Mesenchymal stem cell (in vitro differentiated cells and primary cell): Measurements from ENCODE around the gene ALK.
A peak's percentile ranks its signal among the peaks of the same experiment; 100 is the strongest.

Experiments used
- DNase-seq: peaks from one replicate; pipeline ENCODE4 v3.0.0-alpha.2; 2013
- H2AFZ ChIP-seq: one replicate; pipeline ENCODE4 v1.6.1; 2013; ENCODE audit warnings: low read depth, mild to moderate bottlenecking, control low read depth, inconsistent platforms, low read length, moderate library complexity
- H2AK5ac ChIP-seq: 2 replicates; pipeline ENCODE4 v1.6.1; 2013; ENCODE audit warnings: low read length, moderate library complexity, mild to moderate bottlenecking, inconsistent platforms; ENCODE audit not compliant: severe bottlenecking
- H2BK120ac ChIP-seq: one replicate; pipeline ENCODE4 v1.6.1; 2013; ENCODE audit warnings: low read depth, mild to moderate bottlenecking, inconsistent platforms, low read length, moderate library complexity
- H2BK12ac ChIP-seq, 2 experiments: one replicate each; pipeline ENCODE4 v1.6.1; 2013; ENCODE audit warnings: inconsistent platforms in 2 of 2, low read length in 2 of 2, mild to moderate bottlenecking in 2 of 2, moderate library complexity in 2 of 2, control low read depth in 1 of 2
- H2BK15ac ChIP-seq: one replicate; pipeline ENCODE4 v1.6.1; 2013; ENCODE audit warnings: mild to moderate bottlenecking, low read depth, inconsistent platforms; ENCODE audit not compliant: poor library complexity, severe bottlenecking
- H2BK5ac ChIP-seq: 2 replicates; pipeline ENCODE4 v1.6.1; 2013; ENCODE audit warnings: low read depth, mild to moderate bottlenecking, low read length, control low read depth, inconsistent platforms; ENCODE audit not compliant: poor library complexity, severe bottlenecking
- H3K14ac ChIP-seq, 2 experiments: one replicate each; pipeline ENCODE4 v1.6.1; 2013; ENCODE audit warnings: inconsistent platforms in 2 of 2, low read length in 2 of 2, control low read depth in 1 of 2, mild to moderate bottlenecking in 1 of 2, moderate library complexity in 1 of 2
- H3K18ac ChIP-seq, 2 experiments: one replicate each; pipeline ENCODE4 v1.6.1; 2013; ENCODE audit warnings: inconsistent platforms in 2 of 2, low read length in 2 of 2, control low read depth in 1 of 2, low read depth in 1 of 2, mild to moderate bottlenecking in 1 of 2
- H3K23ac ChIP-seq, 2 experiments: one replicate each; pipeline ENCODE4 v1.6.1; 2013; ENCODE audit warnings: inconsistent platforms in 2 of 2, low read length in 2 of 2, mild to moderate bottlenecking in 2 of 2, moderate library complexity in 2 of 2, control low read depth in 1 of 2
- H3K27ac ChIP-seq: 2 replicates; pipeline ENCODE4 v1.5.1; 2013; ENCODE audit warnings: mild to moderate bottlenecking, moderate library complexity, low read length, control low read depth, inconsistent platforms; ENCODE audit not compliant: poor library complexity, severe bottlenecking
- H3K27me3 ChIP-seq, 2 experiments: 2 replicates each; pipeline versions ENCODE4 v1.6.1 to v1.7.0; 2013; ENCODE audit warnings: low read length in 2 of 2, mild to moderate bottlenecking in 2 of 2, moderate library complexity in 2 of 2, control low read depth in 1 of 2, inconsistent platforms in 1 of 2; ENCODE audit not compliant: control insufficient read depth in 1 of 2, insufficient read depth in 1 of 2
- H3K36me3 ChIP-seq, 2 experiments: 2 replicates each; pipeline versions ENCODE4 v1.6.1 to v1.7.0; 2013; ENCODE audit warnings: low read length in 2 of 2, control low read depth in 1 of 2, inconsistent platforms in 1 of 2, low read depth in 1 of 2, mild to moderate bottlenecking in 1 of 2; ENCODE audit not compliant: insufficient read depth in 2 of 2, control insufficient read depth in 1 of 2
- H3K4ac ChIP-seq, 2 experiments: one replicate each; pipeline ENCODE4 v1.6.1; 2013; ENCODE audit warnings: inconsistent platforms in 2 of 2, low read length in 2 of 2, mild to moderate bottlenecking in 2 of 2, moderate library complexity in 2 of 2, control low read depth in 1 of 2, low read depth in 1 of 2
- H3K4me1 ChIP-seq: 2 replicates; pipeline ENCODE4 v1.6.1; 2013; ENCODE audit warnings: low read depth, low read length, control low read depth; ENCODE audit not compliant: control insufficient read depth, insufficient read depth
- H3K4me2 ChIP-seq: 2 replicates; pipeline ENCODE4 v1.6.1; 2013; ENCODE audit warnings: low read length, mild to moderate bottlenecking, inconsistent platforms; ENCODE audit not compliant: poor library complexity, severe bottlenecking
- H3K4me3 ChIP-seq, 2 experiments: 2 replicates each; pipeline versions ENCODE4 v1.5.1 to v1.7.0; 2013; ENCODE audit warnings: low read length in 2 of 2, mild to moderate bottlenecking in 2 of 2, control low read depth in 1 of 2, low read depth in 1 of 2; ENCODE audit not compliant: insufficient read depth in 1 of 2
- H3K79me1 ChIP-seq: replicated peaks from 2 replicates; pipeline ENCODE4 v1.6.1; 2013; ENCODE audit warnings: mild to moderate bottlenecking, control low read depth, low read length, inconsistent platforms; ENCODE audit not compliant: poor library complexity, severe bottlenecking
- H3K9ac ChIP-seq: 2 replicates; pipeline ENCODE4 v1.7.0; 2013; ENCODE audit warnings: mild to moderate bottlenecking, low read length, moderate library complexity
- H3K9me3 ChIP-seq: 2 replicates; pipeline ENCODE4 v1.7.0; 2013; ENCODE audit warnings: mild to moderate bottlenecking, low read length; ENCODE audit not compliant: control insufficient read depth
- H4K8ac ChIP-seq: one replicate; pipeline ENCODE4 v1.6.1; 2013; ENCODE audit warnings: inconsistent platforms, mild to moderate bottlenecking, low read length, moderate library complexity
- H4K91ac ChIP-seq: one replicate; pipeline ENCODE4 v1.6.1; 2013; ENCODE audit warnings: mild to moderate bottlenecking, low read length, inconsistent platforms
- WGBS: methylation state at CpG from one replicate; pipeline ENCODE4 v1.1.7; 2013; ENCODE audit warnings: mixed read lengths; 5-methylcytosine and 5-hydroxymethylcytosine counted together

ALK gene

DNA sequence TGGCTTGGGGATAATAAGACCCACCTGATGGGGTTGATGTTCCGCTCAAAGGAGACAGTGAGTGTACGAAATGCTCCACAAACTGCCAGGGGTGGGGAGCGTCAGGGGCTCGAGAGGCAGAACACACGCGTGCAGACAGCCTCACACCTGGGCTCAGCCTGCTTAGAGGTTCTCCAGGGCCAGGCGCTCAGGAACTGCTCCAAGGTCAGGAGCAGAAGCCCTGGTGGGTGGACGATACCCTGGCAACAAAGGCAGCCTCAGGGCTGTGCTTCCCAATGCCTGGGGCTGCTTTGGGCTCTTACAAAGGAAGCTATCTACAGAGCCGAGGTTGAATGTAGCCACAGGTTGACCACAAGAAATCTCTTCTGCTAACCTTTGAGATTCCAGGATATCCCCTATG is 691.7 kb downstream of the ALK start:
- H2BK12ac ChIP-seq: no peak overlapping the region
- no peak overlapping the region for H3K4me2 ChIP-seq
- H3K27me3 ChIP-seq: peaks cover 41 to 56% of the 10 kb centered on the region in 2 experiments
- H3K36me3 ChIP-seq: no peaks in the 10 kb centered on the region
- H3K79me1 ChIP-seq: no peaks in the 10 kb centered on the region
- no peaks in the 10 kb centered on the region for H3K9me3 ChIP-seq
- H4K91ac ChIP-seq: no peak overlapping the region
- peaks cover 6% of the 10 kb centered on the region for H3K4me1 ChIP-seq
- H2AFZ ChIP-seq: no peak overlapping the region
- H2BK120ac ChIP-seq: no peak overlapping the region
- H2AK5ac ChIP-seq: no peak overlapping the region
- DNase-seq: no peak
- no peak overlapping the region for H3K14ac ChIP-seq
- no peak overlapping the region for H3K4me3 ChIP-seq
- no peak overlapping the region for H3K9ac ChIP-seq
- H4K8ac ChIP-seq: no peak overlapping the region
- H3K18ac ChIP-seq: no peak overlapping the region
- H3K23ac ChIP-seq: no peak overlapping the region
- H2BK5ac ChIP-seq: no peak overlapping the region
- H3K4ac ChIP-seq: no peak overlapping the region
- H2BK15ac ChIP-seq: no peak overlapping the region
- WGBS: 88% methylated on average over 9 of the region's 9 CpGs
- H3K27ac ChIP-seq: no peak overlapping the region

- no peak overlapping the region for H3K4me2 ChIP-seq
- H3K9ac ChIP-seq: no peak overlapping the region
- no peak overlapping the region for H3K27ac ChIP-seq
- no peaks in the 10 kb centered on the region for H3K79me1 ChIP-seq
- peaks cover 42 to 51% of the 10 kb centered on the region in 2 experiments for H3K27me3 ChIP-seq
- no peak overlapping the region for H3K4me3 ChIP-seq
- no peak overlapping the region for H4K8ac ChIP-seq
- no peak overlapping the region for H2BK15ac ChIP-seq
- no peaks in the 10 kb centered on the region for H3K36me3 ChIP-seq
- 88% methylated on average over 9 of the region's 9 CpGs for WGBS
- H2AK5ac ChIP-seq: no peak overlapping the region
- no peaks in the 10 kb centered on the region for H3K9me3 ChIP-seq
- H2BK12ac ChIP-seq: no peak overlapping the region
- no peak overlapping the region for H2BK5ac ChIP-seq
- H3K23ac ChIP-seq: no peak overlapping the region
- no peak for DNase-seq
- no peak overlapping the region for H4K91ac ChIP-seq
- peaks cover 7% of the 10 kb centered on the region for H3K4me1 ChIP-seq
- H3K14ac ChIP-seq: no peak overlapping the region
- no peak overlapping the region for H3K4ac ChIP-seq
- no peak overlapping the region for H3K18ac ChIP-seq
- no peak overlapping the region for H2BK120ac ChIP-seq
- no peak overlapping the region for H2AFZ ChIP-seq
Measured at GRCh38 chr2:29228947-29229346, 692.4 kb downstream of the ALK start.

GRCh38 chr2:29227935-29228675 is 693.3 kb downstream of the ALK start:
- H2AK5ac ChIP-seq: no peak overlapping the region
- H3K27ac ChIP-seq: no peak overlapping the region
- peaks cover 12% of the 10 kb centered on the region for H3K4me1 ChIP-seq
- no peak for DNase-seq
- H2AFZ ChIP-seq: no peak overlapping the region
- H3K36me3 ChIP-seq: no peaks in the 10 kb centered on the region
- H4K8ac ChIP-seq: peak overlapping the region; percentile 38
- H2BK120ac ChIP-seq: no peak overlapping the region
- no peaks in the 10 kb centered on the region for H3K79me1 ChIP-seq
- H2BK15ac ChIP-seq: no peak overlapping the region
- peaks cover 37 to 43% of the 10 kb centered on the region in 2 experiments for H3K27me3 ChIP-seq
- no peak overlapping the region for H3K4me3 ChIP-seq
- H3K23ac ChIP-seq: no peak overlapping the region
- no peak overlapping the region for H3K9ac ChIP-seq
- no peak overlapping the region for H4K91ac ChIP-seq
- no peak overlapping the region for H2BK12ac ChIP-seq
- no peak overlapping the region for H3K4me2 ChIP-seq
- H2BK5ac ChIP-seq: no peak overlapping the region
- peak overlapping the region in 1 of 2 experiments; percentile 63 for H3K14ac ChIP-seq
- WGBS: 73% methylated on average over 15 of the region's 15 CpGs
- no peaks in the 10 kb centered on the region for H3K9me3 ChIP-seq
- H3K18ac ChIP-seq: no peak overlapping the region
- no peak overlapping the region for H3K4ac ChIP-seq

DNA sequence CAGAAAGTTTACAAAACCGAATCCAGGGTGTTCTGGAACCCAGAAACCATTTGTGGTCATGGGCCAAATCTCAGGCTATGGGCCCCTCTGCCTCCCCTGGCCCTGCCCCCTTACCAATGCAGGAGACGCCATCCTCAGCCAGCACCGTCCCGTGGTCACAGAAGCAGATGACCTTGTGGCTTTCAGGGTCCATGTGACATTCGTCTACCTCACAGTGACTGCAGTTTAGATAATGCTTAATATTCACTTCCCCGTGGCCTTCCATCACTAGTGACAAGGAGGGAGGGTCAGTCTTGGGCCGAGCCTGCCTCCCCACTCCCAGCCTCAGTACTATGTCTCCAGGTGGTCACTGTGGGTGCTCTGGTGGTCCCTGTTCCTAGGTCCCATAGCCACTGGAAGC is 694.6 kb downstream of the ALK start:
- Histone ChIP-seq H2BK120ac (no peak overlapping the region), H2BK5ac (no peak overlapping the region), H4K91ac (no peak overlapping the region), H3K27ac (no peak overlapping the region), H3K27me3 (peaks cover 35 to 38% of the 10 kb centered on the region in 2 experiments), H3K23ac (peak overlapping the region in 1 of 2 experiments; percentile 51), H3K79me1 (no peaks in the 10 kb centered on the region), H3K18ac (no peak overlapping the region), H3K14ac (peak overlapping the region in 1 of 2 experiments; percentile 38), H3K4me1 (peaks cover 12% of the 10 kb centered on the region), H3K36me3 (no peaks in the 10 kb centered on the region), H3K4me3 (no peak overlapping the region), H3K9ac (no peak overlapping the region), H2BK12ac (no peak overlapping the region), H3K4ac (no peak overlapping the region), H3K9me3 (no peaks in the 10 kb centered on the region), H2BK15ac (no peak overlapping the region), H4K8ac (no peak overlapping the region), H2AFZ (no peak overlapping the region), H2AK5ac (no peak overlapping the region), H3K4me2 (no peak overlapping the region)
- WGBS: 75% methylated on average over 7 of the region's 7 CpGs
- DNase-seq: no peak
